CD14-positive monocyte (primary cell): ENCODE results near the gene GLT6D1. TPM values are rescaled to one million over a fixed set of nuclear protein-coding genes. Genes with fewer than 3 reads are reported as not detected.

ENCODE experiments used
- DNase-seq, 3 donors: peaks; one replicate each; pipeline ENCODE4 v3.0.0-alpha.2; 2011 to 2022
- H2AFZ ChIP-seq: 2 replicates; pipeline ENCODE4 v1.6.0; 2012; ENCODE audit warnings: mild to moderate bottlenecking, low read depth, low read length, inconsistent platforms; ENCODE audit not compliant: insufficient read depth, poor library complexity, severe bottlenecking
- H3K27ac ChIP-seq, 2 donors: 1 replicate in 1 of 2; 2 replicates in 1 of 2; pipeline ENCODE4 v1.5.1; 2012 to 2013; ENCODE audit warnings: low read length in 2 of 2, control low read depth in 1 of 2, inconsistent platforms in 1 of 2, low read depth in 1 of 2, mild to moderate bottlenecking in 1 of 2
- H3K27me3 ChIP-seq, 2 donors: one replicate each; pipeline versions ENCODE4 v1.6.0 to v1.6.1; 2011 to 2013; ENCODE audit warnings: low read length in 2 of 2; ENCODE audit not compliant: control insufficient read depth in 2 of 2, insufficient read depth in 2 of 2
- H3K36me3 ChIP-seq, 2 donors: replicated peaks in 1 of 2; 1 replicate in 1 of 2; 2 replicates in 1 of 2; pipeline versions ENCODE4 v1.5.1 to v1.6.1; 2012 to 2013; ENCODE audit warnings: low read length in 2 of 2, control low read depth in 1 of 2, inconsistent platforms in 1 of 2, mild to moderate bottlenecking in 1 of 2; ENCODE audit not compliant: insufficient read depth in 2 of 2, control insufficient read depth in 1 of 2
- H3K4me1 ChIP-seq, 2 donors: 1 replicate in 1 of 2; 2 replicates in 1 of 2; pipeline versions ENCODE4 v1.5.1 to v1.6.1; 2012 to 2013; ENCODE audit warnings: low read length in 2 of 2, control low read depth in 1 of 2, inconsistent platforms in 1 of 2, mild to moderate bottlenecking in 1 of 2, moderate library complexity in 1 of 2; ENCODE audit not compliant: insufficient read depth in 2 of 2, control insufficient read depth in 1 of 2
- H3K4me2 ChIP-seq: replicated peaks from 2 replicates; pipeline ENCODE3; 2012; ENCODE audit warnings: low read length, moderate library complexity, mild to moderate bottlenecking; ENCODE audit not compliant: poor library complexity, severe bottlenecking; ENCODE audit errors: extremely low read depth
- H3K4me3 ChIP-seq, 3 experiments: fragments of 200-600 bp in 1 of 3; sonication (generic) in 1 of 3; replicated peaks in 1 of 3; 1 replicate in 2 of 3; 2 replicates in 1 of 3; pipeline ENCODE4 v1.5.1; 2011 to 2013; ENCODE audit warnings: low read length in 3 of 3, mild to moderate bottlenecking in 3 of 3, control low read depth in 2 of 3, low read depth in 2 of 3, inconsistent platforms in 1 of 3, moderate library complexity in 1 of 3
- H3K79me2 ChIP-seq: 2 replicates; pipeline ENCODE4 v1.6.0; 2012; ENCODE audit warnings: mild to moderate bottlenecking, control low read depth, inconsistent platforms, low read length, moderate library complexity; ENCODE audit not compliant: insufficient read depth
- H3K9ac ChIP-seq: 2 replicates; pipeline ENCODE4 v1.6.0; 2017; ENCODE audit warnings: low read length, mild to moderate bottlenecking; ENCODE audit not compliant: insufficient read depth, poor library complexity, severe bottlenecking
- H3K9me3 ChIP-seq, 2 donors: replicated peaks in 1 of 2; 1 replicate in 1 of 2; 2 replicates in 1 of 2; pipeline versions ENCODE4 v1.5.1 to v1.6.1; 2012 to 2013; ENCODE audit warnings: low read length in 2 of 2, control low read depth in 1 of 2; ENCODE audit not compliant: control insufficient read depth in 1 of 2, insufficient read depth in 1 of 2
- H4K20me1 ChIP-seq: 2 replicates; pipeline ENCODE4 v1.6.0; 2012; ENCODE audit warnings: mild to moderate bottlenecking, low read length, control low read depth, moderate library complexity; ENCODE audit not compliant: insufficient read depth
- H3K27ac Mint-ChIP-seq, 7 donors: one replicate each; pipeline ENCODE4 v1.8.0; 2020; ENCODE audit warnings: mild to moderate bottlenecking in 7 of 7, mixed read lengths in 7 of 7, moderate library complexity in 6 of 7, inconsistent platforms in 2 of 7
- H3K27me3 Mint-ChIP-seq, 3 donors: one replicate each; pipeline ENCODE4 v1.8.0; 2021 to 2022; ENCODE audit warnings: low read depth in 3 of 3, mild to moderate bottlenecking in 3 of 3, mixed read lengths in 3 of 3, moderate library complexity in 3 of 3, inconsistent platforms in 1 of 3
- H3K36me3 Mint-ChIP-seq, 2 donors: one replicate each; pipeline ENCODE4 v1.8.0; 2020; ENCODE audit warnings: mixed read lengths in 2 of 2, inconsistent platforms in 1 of 2, mild to moderate bottlenecking in 1 of 2
- H3K4me1 Mint-ChIP-seq: one replicate; pipeline ENCODE4 v1.8.0; 2020; ENCODE audit warnings: mild to moderate bottlenecking, mixed read lengths
- H3K4me3 Mint-ChIP-seq, 2 donors: one replicate each; pipeline ENCODE4 v1.8.0; 2020; ENCODE audit warnings: mild to moderate bottlenecking in 2 of 2, mixed read lengths in 2 of 2, moderate library complexity in 1 of 2
- H3K9me3 Mint-ChIP-seq, 7 donors: one replicate each; pipeline ENCODE4 v1.8.0; 2020 to 2022; ENCODE audit warnings: mixed read lengths in 7 of 7, mild to moderate bottlenecking in 6 of 7, moderate library complexity in 6 of 7, inconsistent platforms in 2 of 7
- WGBS: methylation state at CpG from one replicate; pipeline ENCODE4 v1.1.5; 2013; ENCODE audit warnings: missing lambda C conversion rate; ENCODE audit not compliant: insufficient coverage; 5-methylcytosine and 5-hydroxymethylcytosine counted together
- intact Hi-C, 2 donors: fragments of 100-400 bp; cut with micrococcal nuclease; formaldehyde crosslinking; loops; one replicate each; pipeline versions ENCODE4 v1.15.0 to v1.15.1; 2023
- polyA plus RNA-seq, 3 donors: library from polyadenylated mRNA; depleted of rRNA in 1 of 3; unstranded in 2 of 3; stranded (reverse) in 1 of 3; fragments of 300-500 nt in 2 of 3; fragments of >200 nt in 1 of 3; fragmentation: Illumina TruSeq in 2 of 3; gene quantifications; 1 replicate in 2 of 3; 2 replicates in 1 of 3; pipeline ENCODE4 v1.2.3, GENCODE V29; 2012 to 2021
- TF ChIP-seq, protein P1 (sequence below): fragments of 200-600 bp; IDR thresholded peaks from one replicate; pipeline ENCODE4 v1.8.0; 2022; ENCODE audit warnings: antibody characterized with exemption, mild to moderate bottlenecking

The GLT6D1 gene
- polyA plus RNA-seq, 3 donors, result not detected

DNA sequence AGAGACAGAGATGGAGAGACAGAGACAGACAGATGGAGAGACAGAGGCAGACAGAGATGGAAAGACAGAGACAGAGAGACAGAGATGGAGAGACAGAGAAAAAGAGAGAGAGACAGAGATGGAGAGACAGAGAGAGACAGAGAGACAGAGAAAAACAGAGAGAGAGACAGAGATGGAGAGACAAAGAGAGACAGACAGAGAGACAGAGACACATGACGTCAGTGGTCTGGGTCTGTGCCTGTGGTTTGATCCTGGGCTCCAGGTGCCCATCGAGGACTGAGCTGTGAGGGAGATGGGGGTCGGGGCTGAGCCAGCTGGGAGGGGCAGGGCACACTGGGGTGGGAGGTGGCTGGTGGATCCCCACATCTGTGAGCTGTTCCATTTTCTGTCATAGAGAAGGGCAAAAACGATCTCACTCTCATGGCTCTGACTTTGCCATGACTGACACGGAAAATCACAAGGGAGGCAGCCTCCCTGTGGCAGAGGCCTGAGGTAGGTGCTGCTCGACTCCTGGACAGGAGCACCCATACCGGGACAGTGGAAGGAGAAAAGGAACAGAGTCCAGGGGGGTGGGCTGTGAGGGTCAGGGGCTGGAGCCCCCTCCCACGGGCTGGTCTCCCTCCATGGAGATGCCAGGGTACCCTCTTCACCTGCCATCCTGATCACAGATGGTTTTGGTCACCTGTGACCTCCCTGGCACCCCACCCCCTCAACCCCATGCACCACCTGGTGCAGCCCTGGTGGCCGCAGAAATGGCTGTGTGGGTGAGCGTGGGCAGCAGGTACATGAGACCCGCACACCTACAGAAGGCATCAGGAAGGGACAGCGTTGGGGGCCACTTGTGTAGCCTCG, 28.8 kb downstream of the GLT6D1 start:
- no peak overlapping the region for H3K4me2 ChIP-seq
- Mint-ChIP-seq H3K36me3 (no peaks in the 10 kb centered on the region), H3K4me3 (no peak overlapping the region), H3K27ac (peak overlapping the region in 1 of 7 donors; percentile 1), H3K27me3 (peaks cover 2 to 6% (median 6%) of the 10 kb centered on the region in 3 donors), H3K9me3 (peaks cover 0 to 7% (median 2%) of the 10 kb centered on the region in 7 donors), H3K4me1 (no peaks in the 10 kb centered on the region)
- 100% methylated on average over 8 of the region's 13 CpGs for WGBS
- no peak for DNase-seq
- intact Hi-C loops, result no loop called here
- TF ChIP-seq, protein P1, sequence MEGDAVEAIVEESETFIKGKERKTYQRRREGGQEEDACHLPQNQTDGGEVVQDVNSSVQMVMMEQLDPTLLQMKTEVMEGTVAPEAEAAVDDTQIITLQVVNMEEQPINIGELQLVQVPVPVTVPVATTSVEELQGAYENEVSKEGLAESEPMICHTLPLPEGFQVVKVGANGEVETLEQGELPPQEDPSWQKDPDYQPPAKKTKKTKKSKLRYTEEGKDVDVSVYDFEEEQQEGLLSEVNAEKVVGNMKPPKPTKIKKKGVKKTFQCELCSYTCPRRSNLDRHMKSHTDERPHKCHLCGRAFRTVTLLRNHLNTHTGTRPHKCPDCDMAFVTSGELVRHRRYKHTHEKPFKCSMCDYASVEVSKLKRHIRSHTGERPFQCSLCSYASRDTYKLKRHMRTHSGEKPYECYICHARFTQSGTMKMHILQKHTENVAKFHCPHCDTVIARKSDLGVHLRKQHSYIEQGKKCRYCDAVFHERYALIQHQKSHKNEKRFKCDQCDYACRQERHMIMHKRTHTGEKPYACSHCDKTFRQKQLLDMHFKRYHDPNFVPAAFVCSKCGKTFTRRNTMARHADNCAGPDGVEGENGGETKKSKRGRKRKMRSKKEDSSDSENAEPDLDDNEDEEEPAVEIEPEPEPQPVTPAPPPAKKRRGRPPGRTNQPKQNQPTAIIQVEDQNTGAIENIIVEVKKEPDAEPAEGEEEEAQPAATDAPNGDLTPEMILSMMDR, result no peak
- H3K4me3 ChIP-seq, result no peak overlapping the region
- no peak overlapping the region for H3K27ac ChIP-seq
- no peaks in the 10 kb centered on the region for H3K27me3 ChIP-seq
- no peaks in the 10 kb centered on the region for H3K9me3 ChIP-seq
- H2AFZ ChIP-seq, result no peak overlapping the region
- no peak overlapping the region for H3K9ac ChIP-seq
- H4K20me1 ChIP-seq, result no peaks in the 10 kb centered on the region
- H3K79me2 ChIP-seq, result no peaks in the 10 kb centered on the region
- no peaks in the 10 kb centered on the region for H3K4me1 ChIP-seq
- H3K36me3 ChIP-seq, result no peaks in the 10 kb centered on the region

DNA sequence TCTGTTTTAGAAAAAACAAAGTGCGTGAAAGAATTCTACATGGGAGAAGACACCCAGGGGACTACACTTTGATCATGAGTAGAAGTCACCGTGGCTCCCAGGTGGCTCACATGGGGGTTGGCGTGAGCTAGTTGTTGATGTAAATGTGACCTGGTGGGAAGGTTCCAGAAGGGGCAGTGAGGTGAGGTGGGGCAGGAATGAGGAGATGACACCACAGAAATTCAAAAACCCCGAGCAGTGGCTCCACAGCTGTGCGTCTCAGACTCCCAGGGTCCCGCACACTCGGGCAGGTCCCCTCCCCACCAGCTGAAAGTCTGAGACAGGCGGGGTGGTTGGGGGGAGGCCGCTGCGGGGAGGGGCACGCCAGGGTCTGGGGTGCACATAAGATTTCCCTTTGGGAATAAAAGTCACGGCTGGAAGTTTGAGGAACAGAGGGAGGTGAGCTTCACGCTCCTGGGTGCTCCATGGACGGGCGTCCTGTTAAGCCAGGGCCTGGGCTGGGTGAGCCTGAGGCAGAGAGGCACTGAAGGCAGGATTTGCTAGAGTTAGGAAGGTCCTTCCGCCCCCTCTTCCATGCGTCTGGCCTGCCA, 29.9 kb downstream of the GLT6D1 start:
- Histone ChIP-seq H3K4me2 (no peak overlapping the region), H3K79me2 (no peaks in the 10 kb centered on the region), H3K27ac (no peak overlapping the region), H3K9ac (no peak overlapping the region), H2AFZ (no peak overlapping the region), H3K9me3 (no peaks in the 10 kb centered on the region), H3K36me3 (no peaks in the 10 kb centered on the region), H3K4me3 (no peak overlapping the region), H4K20me1 (no peaks in the 10 kb centered on the region), H3K27me3 (no peaks in the 10 kb centered on the region), H3K4me1 (no peaks in the 10 kb centered on the region)
- intact Hi-C loops, result loop anchor here in 1 of 2 donors (10.0 kb wide), 1 partner anchor 675 kb away; no protein-coding TSS in a partner anchor
- 89% methylated on average over 11 of the region's 17 CpGs for WGBS
- Mint-ChIP-seq H3K27ac (no peak overlapping the region), H3K27me3 (peaks cover 4 to 8% (median 6%) of the 10 kb centered on the region in 3 donors), H3K9me3 (peaks cover 0 to 7% (median 2%) of the 10 kb centered on the region in 7 donors), H3K36me3 (no peaks in the 10 kb centered on the region), H3K4me1 (no peaks in the 10 kb centered on the region), H3K4me3 (no peak overlapping the region)
- DNase-seq, result no peak
- TF ChIP-seq, protein P1, result no peak
